NK-92 treated with Interleukin-12 subunit alpha and Interleukin-12 subunit beta, amount 100 ng/mL, for 24 hours (cell line): Measurements from ENCODE around the gene FBXO17.
"Not testable (repeated sequence)": the region's sequence is repeated elsewhere in the genome, so short reads cannot be mapped to it uniquely, and the experiment has no call there.

Experiments
- DNase-seq: peaks from one replicate; lab custom pipeline; 2025; lab: John Stamatoyannopoulos, UW

FBXO17 gene

GRCh38 chr19:38944981-38945506 is 30.5 kb downstream of the FBXO17 start:
- DNase-seq, result no peak

DNA sequence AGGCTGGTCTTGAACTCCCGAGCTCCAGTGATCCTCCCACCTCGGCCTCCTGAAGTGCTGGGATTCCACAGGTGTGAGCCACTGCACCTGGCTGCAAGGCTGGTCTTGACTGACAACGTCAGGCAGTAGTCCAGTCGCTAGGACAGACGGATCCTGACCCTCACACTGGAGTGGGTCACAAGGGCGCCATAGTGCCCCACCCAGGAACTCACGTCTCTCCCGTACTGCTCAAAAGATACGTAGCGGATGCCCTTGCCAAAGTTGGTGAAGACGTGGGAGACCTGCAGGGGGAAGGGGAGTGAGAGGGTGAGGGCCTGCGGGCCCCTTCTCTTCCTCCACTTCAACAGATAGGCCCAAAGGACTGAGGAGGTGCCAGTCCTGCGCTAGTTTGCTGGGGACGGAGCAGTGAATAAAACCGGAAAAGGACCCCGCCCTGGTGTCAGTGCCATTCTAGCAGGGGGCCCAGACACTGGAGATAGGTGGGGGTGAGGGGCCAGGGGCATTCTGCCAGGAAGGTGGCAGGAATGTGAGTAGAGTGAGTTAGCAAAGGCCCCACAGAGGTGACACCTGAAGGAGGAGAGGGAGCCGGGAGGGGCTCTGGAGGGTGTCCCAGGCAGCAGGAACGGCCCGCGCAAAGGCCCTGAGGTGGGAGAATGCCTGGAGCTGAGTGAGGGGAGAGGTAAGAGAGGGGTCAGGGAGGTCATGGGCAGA is 32.9 kb downstream of the FBXO17 start:
- DNase-seq, result no peak

- no peak for DNase-seq
Observed at GRCh38 chr19:38941979-38942378, 33.6 kb downstream of the FBXO17 start.

GRCh38 chr19:38941466-38941865 is 34.1 kb downstream of the FBXO17 start:
- DNase-seq, result not testable (repeated sequence)

GRCh38 chr19:38939957-38940356 is 35.6 kb downstream of the FBXO17 start:
- DNase-seq, result no peak

DNA sequence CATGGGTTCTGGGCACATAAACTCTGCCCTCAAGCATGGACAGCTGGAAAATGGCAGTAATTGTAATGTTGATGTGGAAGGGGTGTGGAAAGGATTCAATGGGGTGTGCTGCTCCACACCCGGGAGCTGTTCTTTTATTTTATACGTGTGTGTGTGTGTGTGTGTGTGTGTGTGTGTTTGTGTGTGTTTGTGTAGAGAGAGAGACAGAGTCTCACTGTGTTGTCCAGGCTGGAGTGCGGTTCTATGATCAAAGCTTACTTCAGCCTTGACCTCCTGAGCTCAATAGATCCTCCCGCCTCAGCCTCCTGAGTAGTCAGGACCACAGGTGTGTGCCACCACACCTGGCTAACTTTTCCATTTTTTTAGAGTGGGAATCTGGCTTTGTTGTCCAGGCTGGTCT is 42.0 kb downstream of the FBXO17 start:
- no peak for DNase-seq

DNA sequence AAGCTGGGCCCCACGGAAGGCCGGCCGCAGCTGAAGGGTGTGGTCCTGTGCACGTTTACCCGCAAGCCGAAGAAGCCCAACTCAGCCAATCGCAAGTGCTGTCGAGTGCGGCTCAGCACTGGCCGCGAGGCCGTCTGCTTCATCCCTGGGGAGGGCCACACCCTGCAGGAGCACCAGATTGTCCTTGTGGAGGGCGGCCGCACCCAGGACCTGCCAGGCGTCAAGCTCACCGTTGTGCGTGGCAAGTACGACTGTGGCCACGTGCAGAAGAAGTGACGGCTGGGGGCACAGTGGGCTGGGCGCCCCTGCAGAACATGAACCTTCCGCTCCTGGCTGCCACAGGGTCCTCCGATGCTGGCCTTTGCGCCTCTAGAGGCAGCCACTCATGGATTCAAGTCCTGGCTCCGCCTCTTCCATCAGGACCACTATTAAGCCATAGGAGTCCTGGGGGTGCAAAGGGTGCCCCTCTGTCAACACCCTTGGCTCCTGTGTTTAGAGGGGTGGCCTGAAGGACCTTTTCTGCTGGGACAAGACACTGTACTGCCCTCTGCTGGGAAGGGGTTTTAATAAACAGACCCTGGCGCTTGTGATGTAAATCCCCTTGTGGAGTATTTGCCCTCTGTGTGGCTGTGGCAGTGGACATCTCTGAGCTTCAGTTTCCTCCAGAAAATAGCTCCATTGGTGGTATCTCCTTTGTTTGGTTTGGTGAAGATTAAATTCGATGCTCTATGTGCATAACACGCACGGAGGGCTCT is 42.9 kb downstream of the FBXO17 start:
- no peak for DNase-seq

DNA sequence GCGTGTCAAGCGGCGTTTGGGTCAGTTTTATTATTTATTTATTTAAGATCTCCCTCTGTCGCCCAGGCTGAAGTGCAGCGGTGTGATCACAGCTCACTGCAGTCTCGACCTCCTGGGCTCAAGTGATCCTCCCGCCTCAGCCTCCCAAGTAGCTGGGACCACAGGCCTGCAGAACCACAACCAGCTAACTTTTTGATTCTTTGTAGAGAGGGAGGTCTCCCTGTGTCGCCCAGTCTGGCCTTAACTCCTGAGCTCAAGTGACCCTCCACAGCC is 44.1 kb downstream of the FBXO17 start:
- no peak for DNase-seq

DNA sequence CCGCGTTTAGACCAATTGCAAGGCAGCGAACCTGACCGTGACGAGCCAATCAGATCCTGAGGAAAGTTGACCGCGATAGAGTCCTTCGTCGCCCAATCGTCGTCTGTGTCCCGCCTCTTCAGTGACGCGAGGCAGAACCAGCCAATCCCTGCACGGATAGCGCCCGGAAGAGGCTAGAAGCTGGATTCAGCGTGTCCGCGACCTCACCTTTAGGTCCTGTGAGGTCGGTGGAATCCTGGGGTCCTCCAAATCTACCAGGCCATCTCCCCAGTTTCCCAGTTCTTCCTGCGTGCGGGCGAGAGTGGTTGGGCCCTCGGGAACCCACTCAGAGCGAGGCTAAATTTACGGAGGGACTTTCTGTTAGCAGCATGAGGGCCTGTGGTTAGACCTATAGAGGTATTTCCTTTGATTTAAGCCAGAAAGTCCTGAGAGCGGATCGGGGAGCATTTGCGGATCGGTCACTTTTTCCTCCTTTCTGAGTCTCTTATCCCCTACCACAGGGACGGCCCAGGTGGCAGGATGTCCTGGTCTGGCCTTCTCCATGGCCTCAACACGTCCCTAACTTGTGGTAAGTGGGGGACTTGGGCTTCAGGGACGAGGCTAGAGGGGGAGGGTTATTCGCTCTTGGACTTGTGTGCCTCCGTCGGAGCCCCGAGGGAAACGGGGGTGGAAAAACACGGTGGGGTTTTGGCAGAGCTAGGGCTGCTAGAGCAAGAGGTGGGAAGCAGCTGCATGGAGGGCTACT is 44.6 kb downstream of the FBXO17 start, which contains the start of gene MRPS12:
Gene MRPS12, plus strand, starts transcription at position 169 of the 745 bp plus-strand sequence. Its CDS starts 351 bp downstream, at position 520.
- DNase-seq, result peak; percentile 98

DNA sequence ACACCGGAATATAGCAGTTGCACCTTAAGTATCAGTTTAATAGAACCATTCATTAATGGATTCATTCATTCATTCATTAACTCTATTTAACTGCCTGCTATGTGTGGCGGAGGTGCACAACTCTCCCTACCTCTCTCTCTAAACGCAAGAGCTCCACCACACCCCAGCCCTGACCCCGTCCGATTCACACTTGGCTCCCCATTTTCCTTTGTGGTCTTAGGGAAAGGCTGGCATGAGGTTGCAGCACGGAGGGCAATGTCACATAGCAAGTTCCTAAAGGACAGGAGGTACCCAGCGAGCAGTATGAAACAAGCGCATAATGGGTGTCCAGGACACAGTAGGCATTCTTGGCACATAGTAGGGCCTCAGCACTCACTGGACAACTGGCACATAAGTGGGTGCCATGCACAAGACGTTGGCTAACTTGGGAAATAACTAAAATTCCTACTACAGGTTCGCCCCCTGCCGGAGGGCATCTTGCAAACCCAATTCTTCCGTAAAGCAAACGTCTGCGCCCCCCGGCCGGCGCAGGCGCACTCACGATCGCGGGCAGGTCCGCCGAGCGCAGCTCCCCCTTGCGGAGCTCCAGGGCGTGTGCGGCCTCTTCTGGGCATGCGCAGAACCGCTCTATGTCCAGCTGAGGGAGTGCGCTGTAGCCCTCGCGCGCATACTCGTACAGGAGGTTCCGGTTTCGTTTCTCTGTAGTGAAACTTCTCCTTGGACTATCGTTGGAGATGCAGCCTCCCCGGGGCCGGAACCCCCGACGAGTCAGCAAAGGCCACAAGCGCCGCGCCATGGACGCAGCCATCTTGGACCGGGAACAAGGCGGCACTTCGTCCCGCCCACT is 45.4 kb downstream of the FBXO17 start, which contains the start of gene SARS2:
Gene SARS2, minus strand, starts transcription at position 835 of the 847 bp plus-strand sequence. Its CDS starts 27 bp downstream, at position 808.
- peak; percentile 97 for DNase-seq

DNA sequence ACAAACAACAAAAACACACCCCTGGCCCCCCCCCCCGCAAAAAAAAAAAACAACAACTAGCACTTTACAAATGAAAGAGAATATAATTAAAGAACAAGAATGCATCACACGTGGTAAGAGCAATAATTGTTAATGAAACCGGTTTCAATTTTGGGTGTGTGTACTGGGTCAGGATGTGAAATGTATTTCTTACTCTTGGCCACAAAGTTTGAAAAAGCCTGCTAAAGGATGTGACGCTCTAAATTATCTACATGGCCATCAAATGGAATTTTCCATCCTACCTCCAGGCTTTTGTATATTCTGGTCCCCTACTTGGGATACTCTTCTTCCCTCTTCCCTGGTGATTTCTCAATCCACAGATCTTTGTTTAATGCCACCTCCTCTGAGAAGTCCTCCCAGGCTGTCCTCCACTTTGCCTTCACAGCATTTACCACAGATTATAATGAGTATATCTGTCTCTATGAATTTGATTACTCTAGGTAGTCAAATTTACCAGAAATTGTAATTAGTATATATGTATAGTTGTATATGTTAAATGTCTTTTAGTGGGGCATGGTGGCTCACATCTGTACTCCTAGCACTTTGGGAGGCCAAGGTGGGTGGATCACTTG is 47.0 kb downstream of the FBXO17 start:
- no peak for DNase-seq

DNA sequence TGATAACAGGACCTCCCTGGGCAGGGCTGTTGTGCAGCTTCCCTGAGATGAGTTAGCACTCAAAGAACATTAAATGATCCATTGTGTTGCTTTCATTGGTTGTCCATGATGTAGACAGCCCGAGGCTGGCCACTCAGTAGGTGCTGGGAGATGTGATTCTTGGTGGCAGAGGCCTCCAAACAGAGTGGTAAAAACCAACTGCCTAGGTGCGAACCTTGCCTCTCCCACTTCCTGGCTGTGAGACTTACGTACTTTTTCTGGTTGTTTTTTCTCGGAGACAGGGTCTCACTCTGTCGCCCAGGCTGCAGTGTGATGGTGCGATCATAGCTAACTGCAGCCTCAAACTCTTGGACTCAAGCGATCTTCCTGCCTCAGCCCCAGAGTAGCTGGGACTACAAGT is 51.2 kb downstream of the FBXO17 start:
- DNase-seq, result no peak

DNA sequence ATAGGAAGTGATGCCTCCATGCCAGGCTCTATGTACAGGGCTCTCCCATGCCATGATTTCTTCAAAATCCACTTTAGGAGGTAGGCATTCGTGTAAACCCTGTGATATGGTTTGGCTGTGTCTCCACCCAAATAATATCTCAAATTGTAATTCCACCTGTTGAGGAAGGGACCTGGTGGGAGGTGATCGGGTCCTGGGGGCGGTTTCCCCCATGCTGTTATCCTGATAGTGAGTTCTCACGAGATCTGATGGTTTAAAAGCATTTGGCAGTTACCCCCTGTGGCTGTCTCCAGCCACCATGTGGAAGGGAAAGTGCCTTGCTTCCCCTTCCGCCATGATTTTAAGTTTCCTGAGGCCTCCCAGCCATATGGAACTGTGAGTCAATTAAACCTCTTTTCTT is 53.1 kb downstream of the FBXO17 start:
- no peak for DNase-seq

DNA sequence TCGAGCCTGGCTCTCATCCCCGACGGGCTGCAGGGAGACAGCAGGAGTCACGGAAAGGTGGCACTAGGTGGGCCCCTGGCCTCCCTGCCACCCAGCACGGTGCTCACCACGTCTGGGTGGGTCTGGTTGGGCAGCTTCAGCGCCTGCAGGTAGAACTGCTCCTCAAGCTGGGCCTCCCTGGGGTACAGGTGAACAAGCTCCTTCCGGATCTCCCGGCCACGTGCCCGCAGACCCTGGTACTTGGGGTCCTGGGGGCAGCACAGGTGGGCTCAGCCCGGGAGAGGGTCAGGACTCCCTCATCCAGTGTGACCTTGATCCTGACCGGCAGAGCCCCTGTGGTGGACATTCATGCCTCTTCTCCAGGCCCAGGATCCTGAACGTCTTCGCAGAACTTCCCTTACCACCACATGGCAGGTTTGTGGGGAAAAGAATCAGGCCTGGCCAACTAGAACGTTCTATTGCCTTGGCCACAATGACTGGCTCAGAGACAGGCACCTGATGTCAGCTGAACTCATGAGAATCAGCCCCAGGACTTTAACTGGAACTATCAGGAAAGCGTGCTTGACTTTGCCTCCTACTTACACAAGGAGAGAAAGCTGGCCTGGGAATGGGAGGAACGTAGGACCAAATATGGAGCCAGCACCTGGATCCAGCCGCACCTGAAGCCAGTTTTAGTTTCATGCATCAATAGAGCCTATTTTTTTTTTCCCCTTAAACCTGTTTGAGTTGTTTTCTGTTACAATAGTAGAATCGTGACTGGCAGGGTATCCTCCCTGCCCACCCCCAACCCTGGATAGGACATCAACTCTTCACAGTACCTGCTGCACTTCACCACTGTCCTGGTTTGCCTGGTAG is 53.9 kb downstream of the FBXO17 start:
- DNase-seq, result no peak

- DNase-seq, result no peak
Observed at GRCh38 chr19:38920602-38921419, 54.7 kb downstream of the FBXO17 start.

GRCh38 chr19:38919837-38920601 is 55.5 kb downstream of the FBXO17 start:
- DNase-seq, result no peak

- no peak for DNase-seq
Observed at GRCh38 chr19:38918526-38918925, 57.0 kb downstream of the FBXO17 start.

DNA sequence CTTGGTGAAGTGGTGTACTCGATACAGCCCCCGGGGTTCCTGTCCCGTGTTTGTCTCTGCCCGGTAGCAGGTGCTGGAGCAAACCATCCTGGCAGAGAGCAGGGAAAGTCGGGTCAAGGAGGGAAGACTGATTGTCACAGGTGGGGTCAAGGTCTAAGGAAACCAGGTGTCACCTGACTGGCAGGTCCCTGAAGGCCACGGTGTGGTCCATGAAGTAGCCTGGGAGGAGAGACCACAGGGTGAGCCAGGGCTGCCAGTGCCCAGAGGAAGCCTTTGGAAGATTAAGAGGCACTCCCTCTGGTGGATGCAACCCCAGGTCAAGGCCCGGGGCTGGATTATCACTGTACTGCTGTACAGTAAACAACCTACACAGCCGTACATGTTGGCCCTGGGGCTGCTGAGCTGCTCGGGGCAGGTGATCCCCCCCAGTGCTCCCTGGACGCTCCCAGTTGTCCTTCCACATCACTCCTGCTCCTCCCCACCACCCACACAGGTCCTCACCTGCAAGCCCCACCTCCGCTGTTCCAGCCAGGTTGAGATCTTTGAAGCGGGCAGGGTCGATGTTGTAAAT is 57.5 kb downstream of the FBXO17 start:
- DNase-seq, result no peak
